Fibroblast of peridontal ligament (primary cell): ENCODE data around the gene SYVN1.

ENCODE experiments used
- DNase-seq: peaks from one replicate; pipeline ENCODE4 v3.0.0-alpha.2; 2010; ENCODE audit errors: extremely low read depth

The SYVN1 gene

DNA sequence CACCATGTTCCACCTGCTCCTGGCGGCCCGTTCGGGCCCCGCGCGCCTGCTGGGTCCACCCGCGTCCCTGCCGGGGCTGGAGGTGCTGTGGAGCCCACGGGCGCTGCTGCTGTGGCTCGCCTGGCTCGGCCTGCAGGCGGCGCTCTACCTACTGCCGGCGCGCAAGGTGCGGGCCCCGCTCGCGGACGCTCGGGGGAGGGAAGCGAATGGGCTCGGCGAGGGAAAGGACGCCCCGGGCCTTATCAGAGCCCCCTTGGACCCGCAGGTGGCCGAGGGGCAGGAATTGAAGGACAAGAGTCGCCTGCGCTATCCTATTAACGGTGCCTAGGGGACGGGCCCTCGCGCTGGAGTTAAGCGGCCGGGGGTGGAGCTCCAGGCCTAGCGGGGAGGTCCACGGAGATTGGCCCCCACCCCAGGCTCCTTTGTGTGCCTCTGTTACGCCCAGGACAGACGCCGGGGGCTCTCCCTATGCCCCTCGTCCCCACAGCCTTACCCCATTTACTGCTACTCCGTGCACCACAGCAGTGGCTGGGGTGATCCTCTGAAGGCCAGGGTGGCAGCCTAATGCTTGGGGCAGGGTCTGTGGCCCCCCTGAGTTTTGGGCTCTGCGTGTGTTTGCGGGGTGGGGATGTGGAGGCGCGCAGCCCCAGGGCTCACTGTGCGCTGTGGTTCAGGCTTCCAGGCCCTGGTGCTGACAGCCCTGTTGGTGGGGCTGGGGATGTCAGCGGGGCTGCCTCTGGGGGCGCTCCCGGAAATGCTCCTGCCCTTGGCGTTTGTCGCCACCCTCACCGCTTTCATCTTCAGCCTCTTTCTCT, 21.6 kb downstream of the SYVN1 start:
- DNase-seq: no peak

DNA sequence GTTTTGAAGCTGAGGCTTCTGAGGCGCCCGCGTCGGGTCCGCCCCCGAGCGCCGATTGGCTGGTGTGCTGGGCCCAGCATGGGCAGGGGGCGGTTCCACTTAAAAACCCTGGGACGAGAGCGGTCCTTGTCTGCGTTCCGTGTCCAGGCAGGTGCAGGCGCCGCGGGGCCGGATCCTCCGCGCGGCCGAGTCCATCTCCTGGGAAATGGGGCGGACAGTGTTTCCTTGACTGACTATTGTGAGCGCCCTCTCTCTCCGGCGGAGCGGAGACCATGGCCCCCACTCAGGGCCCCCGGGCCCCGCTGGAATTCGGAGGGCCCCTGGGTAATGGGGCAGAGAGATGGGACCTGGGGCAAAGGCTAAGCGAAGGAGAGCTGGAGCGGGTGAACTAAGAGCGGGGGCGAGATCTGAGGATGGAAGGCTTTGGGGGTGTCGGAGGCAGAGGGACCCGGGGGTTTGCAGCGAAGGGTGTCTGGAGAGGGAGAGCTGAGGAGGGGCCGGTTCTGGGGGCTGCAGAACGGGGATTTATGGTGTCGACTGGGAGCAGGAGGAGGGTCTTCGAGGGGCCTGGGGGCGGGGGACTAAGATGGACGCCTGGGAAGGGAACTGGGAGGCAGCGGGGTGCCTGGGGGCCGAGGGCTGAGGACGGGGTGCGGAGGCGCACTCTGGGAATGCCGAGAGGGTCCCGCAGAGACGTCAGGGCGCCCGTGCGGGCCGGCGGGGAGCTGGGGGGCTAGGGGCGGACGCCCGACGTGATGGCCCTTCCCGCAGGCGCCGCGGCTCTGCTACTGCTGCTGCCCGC, 22.4 kb downstream of the SYVN1 start, which contains the start of gene TM7SF2:
Gene TM7SF2 (plus strand): TSS at position 129 of the 802 bp plus-strand sequence. CDS start 144 bp downstream, at position 273.
- peak; percentile 73 for DNase-seq

DNA sequence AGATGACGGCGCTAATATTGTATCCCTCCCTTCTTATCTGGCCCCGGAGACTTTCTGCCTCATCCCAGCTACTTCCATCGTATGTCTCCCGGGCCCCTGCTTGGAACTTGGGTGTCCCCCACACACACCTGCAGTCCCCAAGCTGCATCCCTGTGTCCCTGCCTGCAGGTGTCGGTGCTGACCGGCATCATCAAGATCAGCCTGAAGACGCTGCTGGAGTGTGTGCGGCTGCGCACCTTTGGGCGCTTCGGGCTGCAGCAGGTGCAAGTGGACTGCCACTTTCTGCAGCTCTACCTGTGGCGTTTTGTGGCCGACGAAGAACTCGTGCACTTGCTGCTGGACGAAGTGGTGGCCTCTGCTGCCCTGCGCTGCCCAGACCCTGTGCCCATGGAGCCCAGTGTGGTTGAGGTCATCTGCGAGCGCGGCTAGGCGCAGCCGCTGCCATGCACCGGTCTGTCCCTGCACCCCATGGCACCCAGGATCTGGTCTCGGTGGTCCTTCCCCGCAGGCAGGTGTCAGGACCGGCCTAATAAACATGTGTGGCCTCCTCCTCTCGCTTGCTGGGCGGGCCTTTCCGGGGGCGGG, 23.1 kb downstream of the SYVN1 start:
- DNase-seq: no peak

DNA sequence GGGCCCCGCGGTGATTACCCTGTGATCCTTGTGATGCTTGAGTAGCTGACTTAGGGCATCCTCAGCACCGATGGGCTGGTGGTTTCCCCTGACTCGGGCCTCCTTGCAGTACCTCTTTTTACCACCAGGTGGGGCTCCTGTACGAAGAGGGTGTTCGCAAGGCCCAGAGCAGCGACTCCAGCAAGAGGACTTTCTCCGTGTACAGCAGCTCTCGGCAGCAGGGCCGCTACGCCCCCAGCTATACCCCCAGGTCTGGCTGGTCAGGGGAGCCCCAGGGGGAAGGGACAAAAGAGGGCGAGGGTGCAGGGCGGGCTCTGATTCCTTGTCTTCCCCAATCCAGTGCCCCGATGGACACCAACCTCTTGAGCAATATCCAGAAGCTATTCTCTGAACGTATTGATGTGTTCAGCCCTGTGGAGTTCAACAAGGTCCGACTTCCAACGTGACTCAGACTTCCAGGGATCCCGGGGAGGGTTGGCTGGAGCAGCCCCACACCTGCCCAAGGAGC, 23.9 kb downstream of the SYVN1 start:
- DNase-seq: peak; percentile 76

DNA sequence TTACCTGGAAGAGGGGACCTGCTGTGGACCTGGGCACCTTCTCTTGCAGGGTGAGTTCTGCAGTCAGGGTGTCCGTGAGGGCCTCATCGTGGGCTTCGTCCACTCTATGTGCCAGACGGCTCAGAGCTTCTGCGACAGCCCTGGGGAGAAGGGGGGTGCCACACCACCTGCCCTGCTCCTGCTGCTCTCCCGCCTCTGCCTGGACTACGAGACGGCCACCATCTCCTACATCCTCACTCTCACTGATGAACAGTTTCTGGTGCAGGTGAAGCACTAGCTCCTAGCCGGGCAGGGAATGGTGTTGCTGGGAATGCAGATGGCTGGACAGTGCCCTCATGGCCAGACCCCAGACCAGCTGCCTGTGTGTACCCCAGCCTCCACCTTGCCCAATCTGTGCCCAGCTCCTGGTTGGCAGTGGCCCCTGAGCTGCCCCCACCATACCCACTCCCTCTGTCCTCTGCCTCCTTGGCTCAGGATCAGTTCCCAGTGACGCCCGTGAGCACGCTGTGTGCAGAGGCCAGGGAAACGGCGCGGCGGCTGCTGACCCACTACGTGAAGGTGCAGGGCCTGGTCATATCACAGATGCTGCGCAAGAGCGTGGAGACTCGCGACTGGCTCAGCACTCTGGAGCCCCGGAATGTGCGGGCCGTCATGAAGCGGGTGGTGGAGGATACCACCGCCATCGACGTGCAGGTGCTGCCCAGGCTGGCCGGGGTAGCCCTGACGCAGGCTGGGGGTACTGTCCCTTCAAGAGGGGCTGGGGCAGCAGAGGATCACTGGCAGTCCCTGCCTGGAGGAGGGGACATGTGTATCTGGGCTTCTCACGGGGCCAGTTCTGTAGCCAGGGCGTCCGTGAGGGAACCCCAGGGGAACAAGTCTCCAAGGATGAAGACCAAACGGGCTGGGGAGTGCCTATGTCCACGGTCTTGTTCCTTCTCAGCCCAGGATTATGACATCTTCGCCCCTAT, 24.8 kb downstream of the SYVN1 start:
- no peak for DNase-seq

DNA sequence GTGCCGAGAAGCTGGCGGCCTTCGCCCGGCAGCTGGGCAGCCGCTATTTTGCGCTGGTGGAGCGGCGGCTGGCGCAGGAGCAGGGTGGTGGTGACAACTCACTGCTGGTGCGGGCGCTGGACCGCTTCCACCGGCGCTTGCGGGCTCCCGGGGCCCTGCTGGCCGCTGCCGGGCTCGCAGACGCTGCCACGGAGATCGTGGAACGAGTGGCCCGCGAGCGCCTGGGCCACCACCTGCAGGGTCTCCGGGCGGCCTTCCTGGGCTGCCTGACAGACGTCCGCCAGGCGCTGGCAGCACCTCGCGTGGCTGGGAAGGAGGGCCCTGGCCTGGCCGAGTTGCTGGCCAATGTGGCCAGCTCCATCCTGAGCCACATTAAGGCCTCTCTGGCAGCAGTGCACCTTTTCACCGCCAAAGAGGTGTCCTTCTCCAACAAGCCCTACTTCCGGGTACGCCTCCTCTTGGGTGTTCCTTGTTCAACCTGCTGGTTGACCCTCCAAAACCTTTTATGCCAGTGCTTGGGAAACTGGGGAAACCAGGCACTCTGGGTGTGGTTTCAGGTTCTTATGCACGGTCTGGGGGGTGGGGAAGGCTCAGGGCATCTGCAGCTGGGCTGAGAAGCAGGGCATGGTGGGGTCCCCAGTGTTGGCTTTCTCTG, 25.7 kb downstream of the SYVN1 start:
- no peak for DNase-seq

DNA sequence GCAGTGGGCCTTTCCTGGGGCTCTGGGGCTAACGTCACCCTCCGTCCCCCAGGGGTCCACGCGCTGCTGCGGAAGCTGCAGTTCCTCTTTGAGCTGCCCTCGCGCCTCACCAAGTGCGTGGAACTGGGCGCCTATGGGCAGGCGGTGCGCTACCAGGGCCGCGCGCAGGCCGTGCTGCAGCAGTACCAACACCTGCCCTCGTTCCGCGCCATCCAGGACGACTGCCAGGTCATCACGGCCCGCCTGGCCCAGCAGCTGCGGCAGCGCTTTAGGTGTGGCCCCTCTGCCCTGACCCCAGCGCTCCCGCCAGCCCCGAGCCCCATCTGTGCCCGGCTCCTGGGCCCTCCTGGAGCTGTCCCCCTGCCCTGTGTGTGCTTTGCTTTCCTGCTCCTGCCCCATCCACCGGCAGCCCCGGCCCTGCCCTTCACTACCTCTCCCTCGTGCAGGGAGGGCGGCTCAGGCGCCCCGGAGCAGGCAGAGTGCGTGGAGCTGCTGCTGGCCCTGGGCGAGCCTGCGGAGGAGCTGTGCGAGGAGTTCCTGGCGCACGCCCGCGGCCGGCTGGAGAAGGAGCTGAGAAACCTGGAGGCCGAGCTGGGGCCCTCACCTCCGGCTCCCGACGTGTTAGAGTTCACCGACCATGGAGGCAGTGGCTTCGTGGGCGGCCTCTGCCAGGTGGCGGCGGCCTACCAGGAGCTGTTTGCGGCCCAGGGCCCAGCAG, 26.4 kb downstream of the SYVN1 start:
- no peak for DNase-seq

DNA sequence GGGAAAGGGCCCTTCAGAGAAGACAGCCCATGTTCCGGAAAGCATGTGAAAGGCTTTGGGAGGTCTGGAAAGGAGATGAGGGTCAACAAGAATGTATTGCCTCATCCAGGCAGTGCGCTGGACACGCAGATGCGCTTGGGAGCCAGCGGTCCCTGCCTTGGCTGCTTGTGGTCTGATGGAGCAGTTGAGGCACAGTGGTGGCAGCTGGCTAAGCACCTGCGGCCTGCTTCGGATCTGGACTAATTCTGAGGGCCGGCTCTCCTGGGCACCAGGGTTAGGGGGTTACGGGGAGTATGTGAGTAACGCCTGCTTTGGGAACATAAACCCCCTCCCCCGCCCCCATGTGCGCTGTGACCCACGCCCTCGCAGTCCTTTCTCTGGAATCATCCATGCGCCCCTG, 27.2 kb downstream of the SYVN1 start:
- DNase-seq: no peak

DNA sequence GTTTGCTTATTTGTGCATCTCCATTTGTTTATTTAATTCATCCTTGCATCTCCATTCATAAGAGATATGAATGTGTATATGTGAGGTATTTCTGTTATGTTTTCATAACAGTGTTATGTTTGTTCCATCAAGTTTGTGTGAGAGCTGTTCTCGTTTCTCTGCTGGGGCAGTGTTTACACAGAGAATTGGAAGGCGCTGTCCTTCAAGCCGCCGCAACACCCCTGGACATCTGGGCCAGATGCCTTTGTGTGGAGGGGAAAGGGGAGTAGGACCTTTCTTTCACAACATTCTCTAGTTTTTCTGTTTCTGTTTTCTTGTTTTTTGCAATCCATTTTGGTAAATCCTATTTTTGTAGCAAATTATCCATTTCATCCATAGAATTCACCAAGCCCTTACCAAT, 29.7 kb downstream of the SYVN1 start:
- no peak for DNase-seq

DNA sequence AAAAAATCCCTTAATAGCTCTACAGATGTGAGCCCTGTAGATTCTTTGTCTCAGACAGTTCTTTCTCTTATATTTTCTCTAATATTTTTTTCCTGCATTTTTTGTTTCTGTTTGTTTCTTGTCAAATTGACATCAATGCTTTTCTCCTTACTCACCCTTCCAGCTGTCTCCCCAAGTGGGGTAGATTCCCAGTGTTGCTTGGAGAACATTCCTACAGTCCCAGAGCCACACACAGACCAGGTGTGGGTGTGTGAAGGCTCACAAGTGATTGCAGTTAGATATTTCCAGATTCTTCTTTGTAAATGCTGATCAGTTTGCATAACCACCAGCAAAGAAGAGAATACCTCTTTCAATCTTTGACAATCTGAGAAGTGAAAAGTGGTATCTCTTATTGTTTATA, 30.8 kb downstream of the SYVN1 start:
- no peak for DNase-seq

DNA sequence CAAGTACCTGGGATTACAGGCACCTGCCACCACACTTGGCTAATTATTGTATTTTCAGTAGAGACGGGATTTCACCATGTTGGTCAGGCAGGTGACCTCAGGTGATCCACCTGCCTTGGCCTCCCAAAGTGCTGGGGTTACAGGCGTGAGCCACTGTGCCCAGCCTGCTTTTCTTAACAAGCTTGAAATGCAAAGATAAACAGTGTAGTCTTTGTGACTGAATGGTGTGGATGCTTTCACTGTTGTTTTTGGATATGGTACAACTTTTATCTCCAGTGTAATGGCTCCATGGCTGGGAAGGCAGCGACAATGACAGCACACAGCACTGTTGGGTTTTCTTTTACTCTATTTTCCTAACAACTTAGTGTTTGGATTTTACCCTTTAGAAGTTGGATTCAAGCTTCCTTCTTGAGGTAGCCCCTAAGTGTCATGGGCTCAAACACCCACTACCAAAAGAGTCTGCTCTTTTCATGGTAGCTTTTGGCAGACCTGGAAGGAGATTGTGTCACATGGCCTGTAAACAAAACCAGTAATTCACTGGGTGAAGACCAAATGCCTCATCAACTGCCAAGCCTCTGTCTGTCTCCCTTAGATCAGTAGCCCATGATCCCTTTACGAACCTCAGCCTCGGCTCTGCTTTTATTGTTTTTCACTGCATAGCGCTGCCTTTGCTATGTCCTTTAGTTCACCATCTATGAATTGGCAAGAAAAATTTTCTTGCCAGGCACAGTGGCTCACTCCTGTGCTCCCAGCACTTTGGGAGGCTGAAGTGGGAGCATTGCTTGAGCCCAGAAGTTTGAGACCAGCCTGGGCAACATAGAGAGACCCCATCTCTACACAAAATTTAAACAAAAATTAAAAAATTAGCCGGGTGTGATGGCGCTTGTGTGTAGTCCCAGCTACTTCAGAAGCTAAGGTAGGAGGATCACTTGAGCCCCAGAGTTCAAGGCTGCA, 31.9 kb downstream of the SYVN1 start:
- DNase-seq: no peak

DNA sequence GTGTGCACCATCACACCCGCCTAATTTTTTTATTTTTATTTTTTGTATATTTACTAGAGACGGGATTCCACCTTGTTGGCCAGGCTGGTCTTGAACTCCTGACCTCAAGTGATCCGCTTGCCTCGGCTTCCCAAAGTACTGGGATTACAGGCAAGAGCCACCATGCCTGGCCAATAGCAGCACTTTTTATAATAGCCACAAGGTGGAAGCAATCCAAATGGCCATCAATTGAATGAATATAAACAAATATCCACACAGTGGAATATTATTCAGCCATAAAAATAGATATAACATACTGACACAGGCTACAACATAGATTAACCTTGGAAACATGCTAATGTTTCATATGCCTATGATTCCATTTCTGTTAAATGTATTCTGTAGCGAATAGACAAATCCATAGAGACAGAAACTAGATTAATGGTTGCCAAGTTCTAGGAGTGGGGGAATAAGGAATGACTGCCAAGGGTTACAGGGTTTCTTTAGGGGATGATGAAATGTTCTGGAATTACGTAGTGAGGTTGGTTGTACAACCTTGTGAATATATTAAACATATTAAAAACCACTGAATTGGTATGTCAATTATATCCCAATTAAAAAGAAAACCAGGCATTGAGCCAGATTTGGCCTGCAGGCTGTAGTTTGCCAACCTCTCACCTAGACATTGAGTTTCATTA, 33.5 kb downstream of the SYVN1 start:
- no peak for DNase-seq

DNA sequence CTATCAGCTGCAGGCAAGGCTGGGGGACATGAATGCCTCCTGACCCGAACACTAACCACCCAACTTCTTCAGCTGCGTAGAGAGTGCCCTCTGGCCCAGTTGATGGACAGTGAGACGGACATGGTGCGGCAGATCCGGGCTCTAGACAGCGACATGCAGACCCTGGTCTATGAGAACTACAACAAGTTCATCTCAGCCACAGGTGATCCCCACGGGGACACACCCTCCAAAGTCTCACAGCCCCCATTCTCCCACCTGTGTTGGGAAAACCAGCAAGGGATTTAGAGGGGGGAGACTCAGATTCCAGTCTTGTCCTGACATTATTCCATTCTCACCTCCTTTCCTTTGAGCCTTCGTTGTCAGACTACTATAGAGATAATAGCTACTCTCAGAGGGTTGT, 37.4 kb downstream of the SYVN1 start:
- no peak for DNase-seq

DNA sequence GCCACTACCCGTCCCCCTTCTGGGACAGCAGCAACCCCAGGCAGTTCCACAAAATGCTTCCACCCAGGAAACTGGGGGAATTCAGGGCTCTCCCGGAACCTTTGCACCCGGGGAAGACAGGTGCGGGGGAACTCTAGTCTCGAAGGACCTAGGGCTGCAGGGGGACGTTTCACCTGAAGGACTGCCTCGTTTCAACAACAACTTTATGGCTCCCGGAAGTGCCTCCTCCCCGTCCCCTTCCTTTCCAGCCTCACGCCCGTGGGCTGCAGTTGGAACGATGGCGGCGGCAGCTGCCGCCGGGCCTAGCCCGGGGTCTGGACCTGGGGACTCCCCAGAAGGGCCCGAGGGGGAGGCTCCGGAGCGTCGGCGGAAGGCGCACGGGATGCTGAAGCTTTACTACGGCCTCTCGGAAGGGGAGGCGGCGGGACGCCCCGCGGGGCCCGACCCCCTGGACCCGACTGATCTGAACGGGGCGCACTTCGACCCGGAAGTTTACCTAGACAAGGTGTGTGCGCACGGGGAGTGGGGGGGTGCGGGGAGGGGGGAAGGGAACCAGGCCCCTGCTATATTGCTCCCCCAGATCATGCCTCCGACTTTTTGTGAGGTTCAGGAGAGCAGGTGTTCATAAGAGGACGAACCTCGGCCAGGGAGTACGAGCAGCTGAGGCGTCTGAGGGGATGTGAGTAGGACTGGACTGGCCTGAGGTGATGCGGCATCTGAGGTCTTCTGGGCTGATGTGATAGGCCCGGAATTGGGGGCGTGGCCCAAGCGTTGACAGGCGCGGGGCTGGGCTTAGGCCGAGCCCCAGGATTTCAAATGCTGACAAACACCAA, 38.1 kb downstream of the SYVN1 start, which contains the start of gene VPS51:
Gene VPS51 (plus strand): TSS at position 241 of the 833 bp plus-strand sequence. CDS start 37 bp downstream, at position 278.
- peak; percentile 90 for DNase-seq

DNA sequence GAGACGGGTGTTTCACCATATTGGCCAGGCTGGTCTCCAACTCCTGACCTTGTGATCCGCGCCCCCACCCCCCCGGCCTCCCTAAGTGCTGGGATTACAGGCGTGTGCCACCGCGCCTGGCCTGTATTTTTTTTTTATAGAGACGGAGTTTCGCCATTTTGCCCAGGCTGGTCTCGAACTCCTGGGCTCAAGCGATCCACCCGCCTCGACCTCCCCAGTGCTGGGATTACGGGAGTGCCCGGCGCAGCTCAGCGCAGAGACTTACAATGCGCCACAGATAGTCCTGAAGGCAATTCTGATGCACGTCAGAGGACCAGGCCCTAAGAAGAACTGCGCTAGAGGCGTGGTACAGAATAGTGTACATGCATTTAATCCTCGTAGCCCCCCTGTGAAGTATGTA, 38.9 kb downstream of the SYVN1 start:
- no peak for DNase-seq

DNA sequence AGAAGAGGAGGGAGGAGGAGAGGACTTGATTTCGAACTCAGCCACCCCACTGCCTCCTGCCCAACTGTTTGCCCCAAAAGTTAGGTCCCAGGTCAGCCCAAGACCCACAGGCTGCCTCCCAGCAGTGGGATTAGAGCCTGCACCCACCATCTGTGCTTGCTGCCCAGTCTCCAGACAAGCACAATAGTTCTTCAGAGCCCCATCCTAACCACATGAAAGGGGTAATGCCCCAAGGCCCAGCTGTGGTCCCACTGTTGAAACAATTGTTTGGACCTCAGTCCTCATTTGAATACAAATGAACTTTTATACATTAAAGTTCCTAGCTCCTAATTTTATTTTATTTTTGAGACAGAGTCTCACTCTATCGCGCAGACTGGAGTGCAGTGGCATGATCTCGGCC, 43.7 kb downstream of the SYVN1 start:
- DNase-seq: no peak

DNA sequence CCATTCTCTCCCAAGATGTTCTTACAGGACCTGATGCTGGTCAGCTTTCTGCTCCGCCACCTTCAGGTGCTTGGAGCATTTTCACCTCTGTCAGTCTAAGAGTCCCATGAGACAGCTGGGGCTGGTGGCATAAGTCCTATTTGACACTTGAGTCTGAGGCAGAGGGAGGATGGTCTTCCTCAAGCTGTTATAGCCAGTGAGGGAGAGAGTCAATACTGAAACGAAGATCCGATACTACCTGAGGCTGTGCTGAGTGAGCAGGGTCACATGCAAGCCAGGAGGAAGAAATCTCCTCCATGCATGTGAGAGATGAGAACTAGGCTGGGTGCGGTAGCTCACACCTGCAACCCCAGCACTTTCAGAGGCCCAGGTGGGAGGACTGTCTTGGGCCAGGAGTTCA, 44.7 kb downstream of the SYVN1 start:
- DNase-seq: no peak
